Measurements from ENCODE around the gene TMEM8B.
"Not testable (repeated sequence)": the region's sequence is repeated elsewhere in the genome, so short reads cannot be mapped to it uniquely, and the experiment has no call there.

The TMEM8B gene

DNA sequence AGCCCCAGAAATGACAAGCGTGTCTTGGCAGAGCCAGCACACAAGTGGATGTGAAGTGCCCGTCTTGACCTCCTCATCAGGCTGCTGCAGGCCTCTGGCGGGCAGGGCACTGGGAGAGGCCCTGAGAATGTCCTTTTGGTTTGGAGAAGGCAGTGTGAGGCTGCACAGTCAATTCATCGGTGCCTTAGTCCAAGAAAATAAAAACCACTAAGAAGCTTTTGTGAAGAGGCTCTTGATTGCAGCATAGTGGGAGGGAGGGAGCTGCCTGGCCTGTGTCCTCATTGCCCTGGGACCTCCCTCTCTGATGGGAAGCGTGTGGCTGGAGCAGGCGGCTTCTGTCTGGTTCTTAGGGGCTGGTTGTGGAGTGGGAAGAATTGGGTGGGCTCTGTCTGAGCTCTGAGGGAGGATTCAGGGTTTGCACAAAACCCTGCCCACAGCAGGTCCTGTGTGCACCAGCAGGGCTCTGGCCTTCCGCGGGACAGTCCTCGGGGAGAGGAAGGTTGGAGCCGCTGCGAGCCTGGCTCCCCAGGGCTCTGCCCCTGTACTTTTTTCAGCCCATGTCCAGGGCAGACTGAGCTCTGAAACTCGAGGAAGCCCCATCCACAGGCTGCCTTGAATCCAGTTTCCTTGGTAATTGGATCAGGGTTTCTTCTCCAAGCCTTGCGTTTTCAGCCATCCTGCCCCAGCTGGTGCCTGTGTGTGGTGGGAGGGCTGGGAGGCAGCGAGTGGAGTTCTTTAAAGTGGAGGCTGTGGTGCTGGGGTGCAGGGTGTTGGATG lies 78.1 kb downstream of the TMEM8B start:
- no peak for DNase-seq (ENCODE audit: low spot score)

DNA sequence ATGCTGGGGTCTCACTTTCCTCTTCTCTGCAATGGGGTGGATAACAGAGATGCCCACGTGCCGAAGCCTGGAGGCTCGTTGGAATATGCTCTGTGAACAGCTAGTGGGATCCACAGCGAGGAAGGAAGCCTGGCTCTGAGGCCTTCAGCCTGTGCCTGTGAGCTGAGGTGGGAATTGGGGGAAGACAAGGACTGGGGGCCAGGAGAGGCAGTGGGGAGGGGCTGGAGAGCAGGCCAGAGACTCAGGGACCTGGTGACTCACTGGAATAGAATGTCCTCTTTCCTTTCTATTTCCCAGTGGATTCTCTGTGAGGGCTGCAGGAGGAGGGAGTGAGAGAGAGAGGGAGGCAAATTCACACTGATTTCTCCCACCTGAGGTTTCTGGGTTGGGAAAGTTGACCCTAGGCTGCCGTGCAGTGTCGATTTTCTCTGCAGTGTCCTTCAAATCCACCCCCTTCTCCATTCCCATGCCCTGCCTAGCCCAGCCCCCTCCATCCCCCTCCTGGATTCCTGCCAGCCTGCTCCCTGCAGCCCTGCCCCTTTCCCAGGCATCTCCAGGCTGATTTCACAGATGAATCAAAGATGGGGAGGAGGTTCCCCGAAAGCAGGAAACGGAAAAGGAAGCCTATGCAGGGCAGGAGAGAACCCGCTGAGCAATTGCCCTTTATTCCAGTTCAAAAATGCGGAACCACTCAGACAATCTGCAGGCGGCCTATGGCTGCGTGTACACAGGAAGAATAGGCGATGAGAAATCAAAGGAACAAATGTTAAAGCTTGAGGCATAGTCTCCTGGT lies 78.9 kb downstream of the TMEM8B start:
- peak; percentile 97 for DNase-seq (ENCODE audit: low spot score)

DNA sequence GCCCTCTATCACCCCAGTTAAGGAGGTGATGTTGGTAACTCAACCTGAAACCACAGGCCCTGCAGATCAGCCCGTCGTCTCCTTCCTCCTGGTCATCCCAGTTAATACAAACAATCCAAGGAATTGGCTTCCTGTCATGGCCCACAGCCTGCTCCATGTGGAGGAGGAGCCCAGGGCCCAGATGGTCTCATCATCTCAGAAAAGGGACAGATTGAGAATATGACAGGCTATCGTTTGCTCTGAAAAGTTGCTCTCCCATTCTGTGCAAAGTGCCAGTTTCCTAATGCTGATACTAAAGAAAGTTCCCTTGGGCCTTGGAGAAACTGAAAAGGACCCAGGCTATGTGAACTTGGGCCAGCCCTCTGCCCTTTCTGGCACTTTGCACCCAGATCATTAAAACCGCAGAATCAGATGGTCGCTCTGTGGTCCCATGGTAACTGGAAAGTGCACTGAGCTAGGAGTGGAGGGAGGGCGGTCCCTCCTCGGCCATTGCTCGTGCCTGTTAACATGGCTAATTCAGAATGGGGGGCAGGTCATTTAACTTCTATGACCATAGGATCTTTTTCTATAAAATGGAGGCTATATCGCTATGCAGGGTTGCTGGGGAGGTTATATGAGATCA lies 79.6 kb downstream of the TMEM8B start:
- DNase-seq (ENCODE audit: low spot score): no peak

DNA sequence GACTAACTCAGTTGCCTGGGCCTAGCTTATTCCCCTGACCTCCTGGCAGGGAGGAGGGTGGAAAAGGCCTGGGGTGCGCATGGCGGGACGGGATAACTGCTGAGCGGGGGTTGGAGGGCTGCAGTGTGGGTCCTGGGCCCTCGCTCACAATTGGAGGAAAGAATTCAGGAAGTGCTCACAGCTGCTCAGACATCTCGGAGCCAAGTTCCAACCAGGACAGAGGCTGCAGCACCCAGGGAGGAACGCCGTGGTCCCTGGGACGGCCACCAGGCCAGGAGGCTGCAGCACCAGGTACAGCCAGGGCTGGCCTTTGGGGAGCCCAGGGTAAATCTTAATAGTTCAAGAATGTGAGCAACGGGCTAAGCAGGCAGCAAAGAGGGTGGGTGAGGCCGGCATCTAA lies 80.2 kb downstream of the TMEM8B start, which contains the start of gene SPAAR:
Gene SPAAR, plus strand, starts transcription at position 217 of the 400 bp plus-strand sequence. CDS start 974 bp downstream, outside the sequence.
- peak; percentile 77 for DNase-seq (ENCODE audit: low spot score)

DNA sequence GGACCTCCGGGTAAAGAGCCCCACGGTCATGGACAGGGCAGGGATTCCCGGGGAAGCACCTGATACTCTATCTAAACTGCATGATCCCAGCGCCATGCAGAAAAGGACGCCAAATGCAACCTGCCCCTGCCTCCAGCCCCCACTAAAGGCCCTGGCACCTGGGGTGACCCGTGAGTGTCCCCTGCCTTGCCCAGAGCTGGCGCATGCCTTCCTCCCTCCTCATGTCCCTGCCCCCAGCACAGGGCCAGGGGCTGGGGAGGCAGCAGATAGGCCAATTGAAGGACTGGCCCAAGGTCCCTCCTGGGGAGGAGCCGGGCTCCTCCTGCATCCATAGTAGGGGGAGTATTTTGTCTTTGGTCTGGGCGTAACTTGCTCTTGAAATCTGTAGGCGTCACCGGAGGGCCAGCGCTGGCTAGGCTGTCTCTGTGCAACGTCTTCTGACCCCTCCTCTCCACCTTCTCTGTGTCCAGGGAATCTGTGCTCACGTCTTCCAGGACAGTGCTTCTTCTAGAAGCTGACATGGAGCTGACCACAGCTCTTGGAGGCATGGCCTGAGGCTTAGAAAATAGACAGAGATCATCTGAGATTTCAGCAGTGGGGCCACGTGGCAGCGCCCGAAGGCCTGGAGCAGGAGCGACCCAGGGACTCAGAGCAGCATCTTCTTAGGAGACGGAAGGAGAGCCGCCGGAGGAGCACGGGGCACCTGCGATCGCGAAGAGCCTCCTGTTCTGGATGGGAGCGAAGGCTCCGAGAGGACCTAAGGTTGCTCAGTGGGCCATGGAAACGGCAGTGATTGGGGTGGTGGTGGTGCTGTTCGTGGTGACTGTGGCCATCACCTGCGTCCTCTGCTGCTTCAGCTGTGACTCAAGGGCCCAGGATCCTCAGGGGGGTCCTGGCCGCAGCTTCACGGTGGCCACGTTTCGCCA lies 80.9 kb downstream of the TMEM8B start:
- peak; percentile 75 for DNase-seq (ENCODE audit: low spot score)

DNA sequence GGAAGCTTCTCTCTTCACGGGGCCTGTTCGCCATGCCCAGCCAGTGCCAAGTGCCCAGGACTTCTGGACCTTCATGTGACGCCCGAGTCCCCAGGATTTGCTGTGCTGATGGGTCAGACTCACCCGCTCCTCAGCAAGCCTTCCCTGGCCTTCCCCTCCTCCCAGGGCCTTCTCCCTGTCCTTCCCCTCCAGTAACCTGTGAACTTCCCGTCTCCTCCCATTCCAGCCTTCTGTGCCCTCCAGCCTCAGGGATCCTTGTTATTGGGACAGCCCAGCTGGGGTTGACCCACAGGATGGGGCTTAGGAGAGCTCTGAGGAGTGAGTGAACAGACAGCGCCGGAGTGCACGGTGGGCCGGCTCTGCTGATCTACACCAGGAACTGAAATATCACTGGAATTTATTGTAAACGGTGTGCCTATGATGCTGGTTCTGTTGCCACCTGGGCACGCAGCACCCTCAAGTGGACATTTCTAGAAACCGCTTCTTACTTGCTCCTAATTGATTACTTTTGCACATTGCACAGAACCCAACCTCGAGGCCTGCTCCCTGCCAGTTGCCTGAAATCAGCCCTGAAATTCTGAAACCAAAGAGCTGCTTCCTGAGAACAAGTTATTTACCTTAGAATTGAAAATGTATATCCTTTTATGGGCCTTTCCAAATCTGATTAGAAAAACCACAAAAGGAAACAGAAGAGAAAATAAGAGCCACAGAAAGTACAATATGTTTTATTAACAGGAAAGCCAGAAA lies 81.8 kb downstream of the TMEM8B start:
- peak; percentile 76 for DNase-seq (ENCODE audit: low spot score)

DNA sequence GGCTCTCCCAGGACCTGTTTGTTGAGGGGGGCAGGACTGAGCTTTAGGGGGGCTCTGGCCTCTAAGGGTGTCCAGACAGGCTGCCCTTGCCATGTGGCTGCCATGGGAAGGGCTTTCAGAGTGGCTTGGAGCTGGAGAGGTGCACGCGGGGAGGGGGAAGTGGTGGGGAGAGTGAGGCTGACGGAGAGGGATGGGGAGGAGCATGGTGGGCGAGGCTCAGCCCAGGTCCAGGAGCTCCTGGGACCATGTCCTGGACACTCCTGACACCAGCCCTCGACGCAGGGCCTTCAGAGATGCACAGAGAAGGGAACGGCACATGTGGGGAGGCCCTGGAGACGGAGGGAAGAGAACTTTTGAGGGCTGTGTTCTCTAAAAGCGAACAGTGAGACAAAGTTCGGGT lies 82.7 kb downstream of the TMEM8B start:
- DNase-seq (ENCODE audit: low spot score): no peak

DNA sequence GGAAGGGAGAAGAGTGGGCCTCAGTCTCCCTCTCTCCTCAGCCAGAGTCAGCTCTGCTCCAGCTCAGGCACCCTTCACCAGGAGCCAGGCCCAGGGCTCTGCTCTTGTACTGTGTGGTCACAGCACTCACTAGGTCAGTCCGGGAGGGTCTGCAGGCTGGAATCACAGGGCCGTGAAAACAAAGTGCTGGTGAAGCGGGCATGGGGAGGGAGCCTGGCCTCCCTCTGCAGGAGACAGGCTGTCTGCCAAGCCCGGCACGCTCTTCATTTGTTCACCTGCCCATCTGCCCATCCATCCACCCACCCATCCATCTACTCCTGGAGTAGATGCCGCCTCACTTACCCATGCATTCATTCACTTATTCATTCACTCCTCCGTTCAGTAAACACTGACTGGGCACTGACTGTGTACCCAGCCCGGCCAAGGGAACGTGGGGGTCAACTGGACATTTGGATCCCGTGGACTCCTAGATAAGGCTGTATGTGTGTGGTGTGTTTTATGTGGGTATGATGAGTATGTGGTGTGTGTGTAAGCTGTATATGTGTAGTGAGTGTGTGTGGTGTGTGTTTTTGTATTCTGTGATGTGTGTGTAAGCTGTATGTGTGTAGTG lies 83.9 kb downstream of the TMEM8B start:
- DNase-seq (ENCODE audit: low spot score): no peak

DNA sequence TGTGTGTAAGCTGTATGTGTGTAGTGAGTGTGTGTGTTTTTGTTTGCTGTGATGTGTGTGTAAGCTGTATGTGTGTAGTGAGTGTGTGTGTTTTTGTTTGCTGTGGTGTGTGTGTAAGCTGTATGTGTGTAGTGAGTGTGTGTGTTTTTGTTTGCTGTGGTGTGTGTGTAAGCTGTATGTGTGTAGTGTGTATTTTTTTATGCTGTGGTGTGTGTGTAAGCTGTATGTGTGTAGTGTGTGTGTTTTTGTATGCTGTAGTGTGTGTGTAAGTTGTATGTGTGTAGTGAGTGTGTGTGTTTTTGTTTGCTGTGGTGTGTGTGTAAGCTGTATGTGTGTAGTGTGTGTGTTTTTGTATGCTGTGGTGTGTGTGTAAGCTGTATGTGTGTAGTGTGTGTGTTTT lies 84.4 kb downstream of the TMEM8B start:
- DNase-seq (ENCODE audit: low spot score): not testable (repeated sequence)

DNA sequence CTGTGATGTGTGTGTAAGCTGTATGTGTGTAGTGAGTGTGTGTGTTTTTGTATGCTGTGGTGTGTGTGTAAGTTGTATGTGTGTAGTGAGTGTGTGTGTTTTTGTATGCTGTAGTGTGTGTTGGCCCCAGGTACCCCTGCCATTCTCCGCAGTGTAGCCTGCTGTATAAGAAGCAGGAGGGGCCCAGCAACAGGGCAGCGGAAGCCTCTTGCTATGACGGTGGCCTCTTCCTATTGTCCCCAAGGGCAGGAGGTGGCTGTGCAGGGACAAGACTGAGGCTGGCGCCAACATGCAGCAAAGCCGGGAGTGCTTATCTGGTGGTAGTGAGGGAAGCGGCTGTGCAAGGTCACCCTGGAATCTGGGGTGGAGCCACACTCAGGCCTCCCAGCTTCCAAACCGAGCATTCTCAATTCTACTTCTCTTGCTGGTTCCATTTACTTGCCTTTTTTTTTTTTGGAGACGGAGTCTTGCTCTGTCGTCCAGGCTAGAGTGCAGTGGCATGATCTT lies 85.3 kb downstream of the TMEM8B start:
- peak; percentile 93 for DNase-seq (ENCODE audit: low spot score)
